HCT116 (cell line): ENCODE measurements around the gene GBX1. TPM values are rescaled to one million over a fixed set of nuclear protein-coding genes. Genes with fewer than 3 reads are reported as not detected.

Experiments used
- ATAC-seq: fragments of 200-7000 bp; cut with Tn5 transposase; 2 replicates; pipeline ENCODE4 v1.9.1; 2020; ENCODE audit warnings: mild to moderate bottlenecking, moderate library complexity
- BruUV-seq: library from RNA; stranded (reverse); fragments of 400-500 nt; replicated peaks from 2 replicates; lab custom pipeline; 2021; lab: Mats Ljungman, UMichigan
- CTCF ChIA-PET: fragments of 300-600 bp; sonication (Branson Sonifier 250); formaldehyde crosslinking; loops from one replicate; lab custom pipeline; 2021; ENCODE audit warnings: antibody characterized with exemption; lab: Charles Lee
- POLR2A ChIA-PET: fragments of 300-600, 350-600 bp; sonication (Branson Sonifier 250); formaldehyde crosslinking; loops from one replicate; lab custom pipeline; 2021; ENCODE audit warnings: antibody characterized with exemption; lab: Charles Lee
- RAD21 ChIA-PET, 2 experiments: fragments of 300-600 bp; sonication (Branson Sonifier 250); formaldehyde crosslinking; loops; one replicate each; lab custom pipeline; 2023; ENCODE audit warnings: low total read pairs in 2 of 2; ENCODE audit not compliant: uncharacterized antibody in 2 of 2, unreplicated experiment in 2 of 2, low non-redundant PET in 1 of 2; lab: Charles Lee
- DNase-seq: peaks from one replicate; pipeline ENCODE4 v3.0.0-alpha.2; 2010; ENCODE audit warnings: low read depth, low spot score
- H2AFZ ChIP-seq: fragments of 200-600 bp; shearing (Covaris generic), sonication (generic); 2 replicates; pipeline ENCODE4 v1.6.1; 2017; ENCODE audit warnings: low read depth, mixed run types, mixed read lengths, antibody characterized with exemption, low read length; ENCODE audit not compliant: poor library complexity, severe bottlenecking
- H3K27ac ChIP-seq: 2 replicates; pipeline ENCODE4 v1.5.1; 2012; ENCODE audit warnings: low read depth, low read length
- H3K27me3 ChIP-seq: fragments of 200-600 bp; sonication (generic); 2 replicates; pipeline ENCODE4 v1.6.1; 2016; ENCODE audit warnings: mixed run types, low read length, mixed read lengths; ENCODE audit not compliant: insufficient read depth
- H3K36me3 ChIP-seq, 2 experiments: fragments of 200-500 bp in 1 of 2; fragments of 200-600 bp in 1 of 2; sonication (Bioruptor generic) in 1 of 2; sonication (generic) in 1 of 2; 2 replicates each; pipeline versions ENCODE4 v1.5.1 to v1.6.1; 2014 to 2016; ENCODE audit warnings: low read length in 2 of 2, inconsistent platforms in 1 of 2, mixed read lengths in 1 of 2, mixed run types in 1 of 2; ENCODE audit not compliant: insufficient read depth in 2 of 2, control insufficient read depth in 1 of 2
- H3K4me1 ChIP-seq, 2 experiments: fragments of 200-600 bp in 1 of 2; sonication (generic) in 1 of 2; 2 replicates each; pipeline versions ENCODE4 v1.5.1 to v1.6.1; 2012 to 2017; ENCODE audit warnings: low read length in 2 of 2, inconsistent platforms in 1 of 2, mild to moderate bottlenecking in 1 of 2, mixed read lengths in 1 of 2, mixed run types in 1 of 2, moderate library complexity in 1 of 2; ENCODE audit not compliant: insufficient read depth in 2 of 2, control insufficient read depth in 1 of 2
- H3K4me2 ChIP-seq: fragments of 200-600 bp; sonication (generic); 2 replicates; pipeline ENCODE4 v1.6.1; 2017; ENCODE audit warnings: mixed run types, low read length, mixed read lengths
- H3K4me3 ChIP-seq, 2 experiments: fragments of 200-600 bp in 1 of 2; sonication (generic) in 1 of 2; replicated peaks in 1 of 2; 2 replicates each; pipeline ENCODE4 v1.5.1; 2011 to 2016; ENCODE audit warnings: low read length in 2 of 2, control low read depth in 1 of 2, low read depth in 1 of 2, mild to moderate bottlenecking in 1 of 2, mixed read lengths in 1 of 2, mixed run types in 1 of 2
- H3K79me2 ChIP-seq: fragments of 200-600 bp; sonication (generic); 2 replicates; pipeline ENCODE4 v1.6.1; 2017; ENCODE audit warnings: mild to moderate bottlenecking, mixed run types, low read length, moderate library complexity, mixed read lengths; ENCODE audit not compliant: insufficient read depth
- H3K9ac ChIP-seq: fragments of 200-600 bp; sonication (generic); 2 replicates; pipeline ENCODE4 v1.6.1; 2016; ENCODE audit warnings: low read length, mixed read lengths
- H3K9me2 ChIP-seq: fragments of 200-600 bp; sonication (generic), shearing (Covaris generic); 2 replicates; pipeline ENCODE4 v1.6.1; 2017; ENCODE audit warnings: mixed run types, mild to moderate bottlenecking, moderate library complexity; ENCODE audit not compliant: insufficient read depth
- H3K9me3 ChIP-seq, 2 experiments: fragments of 200-500 bp in 1 of 2; fragments of 200-600 bp in 1 of 2; sonication (Bioruptor generic) in 1 of 2; sonication (generic) in 1 of 2; 2 replicates each; pipeline ENCODE4 v1.6.1; 2014 to 2017; ENCODE audit warnings: low read length in 2 of 2, mixed read lengths in 2 of 2, inconsistent platforms in 1 of 2, low read depth in 1 of 2, mild to moderate bottlenecking in 1 of 2, mixed run types in 1 of 2, moderate library complexity in 1 of 2; ENCODE audit not compliant: control insufficient read depth in 1 of 2, insufficient read depth in 1 of 2
- H4K20me1 ChIP-seq: fragments of 200-600 bp; sonication (generic), shearing (Covaris generic); 2 replicates; pipeline ENCODE4 v1.6.1; 2017; ENCODE audit warnings: mixed run types, mild to moderate bottlenecking, moderate library complexity; ENCODE audit not compliant: insufficient read depth
- CBX3 ChIP-seq: IDR thresholded peaks from 2 replicates; pipeline ENCODE4 v1.6.1; 2012; ENCODE audit warnings: low read depth
- CTCF ChIP-seq, 3 experiments: fragments of 200-600 bp in 1 of 3; sonication (generic) in 1 of 3; IDR thresholded peaks in 2 of 3; conservative IDR thresholded peaks in 1 of 3; 2 replicates each; pipeline ENCODE4 v1.5.1; 2012 to 2017; ENCODE audit warnings: low read depth in 2 of 3, low read length in 2 of 3, antibody characterized with exemption in 1 of 3, borderline replicate concordance in 1 of 3, control low read depth in 1 of 3, mild to moderate bottlenecking in 1 of 3, mixed read lengths in 1 of 3, mixed run types in 1 of 3, moderate library complexity in 1 of 3; ENCODE audit not compliant: insufficient read depth in 1 of 3
- ELF1 ChIP-seq: IDR thresholded peaks from 2 replicates; pipeline ENCODE4 v1.6.1; 2012; ENCODE audit warnings: low read depth, borderline replicate concordance
- EZH2phosphoT487 ChIP-seq: fragments of 200-600 bp; IDR thresholded peaks from 2 replicates; pipeline ENCODE4 v1.6.1; 2018; ENCODE audit warnings: antibody characterized with exemption, borderline replicate concordance
- POLR2A ChIP-seq: IDR thresholded peaks from 2 replicates; pipeline ENCODE4 v1.7.0; 2011; ENCODE audit warnings: borderline replicate concordance; ENCODE audit not compliant: insufficient read depth, insufficient read length; ENCODE audit errors: extremely low read depth
- RAD21 ChIP-seq: IDR thresholded peaks from 2 replicates; pipeline ENCODE4 v1.6.1; 2012; ENCODE audit warnings: low read depth, mild to moderate bottlenecking
- SP1 ChIP-seq: IDR thresholded peaks from 2 replicates; pipeline ENCODE4 v1.6.1; 2012; ENCODE audit warnings: low read depth
- SRF ChIP-seq: IDR thresholded peaks from 2 replicates; pipeline ENCODE4 v1.6.1; 2012; ENCODE audit warnings: low read depth
- YY1 ChIP-seq: IDR thresholded peaks from 2 replicates; pipeline ENCODE4 v1.6.1; 2011; ENCODE audit warnings: low read length, low read depth, moderate library complexity, mild to moderate bottlenecking; ENCODE audit not compliant: insufficient replicate concordance; ENCODE audit errors: extremely low read depth
- ZBTB33 ChIP-seq: IDR thresholded peaks from 2 replicates; pipeline ENCODE4 v1.6.1; 2011; ENCODE audit warnings: mild to moderate bottlenecking, low read length, moderate library complexity; ENCODE audit not compliant: insufficient replicate concordance; ENCODE audit errors: extremely low read depth
- ZNF274 ChIP-seq: fragments of 200-500 bp; sonication (Bioruptor generic); IDR thresholded peaks from 2 replicates; pipeline ENCODE4 v1.6.1; 2014; ENCODE audit warnings: mild to moderate bottlenecking, low read depth, low read length, inconsistent platforms
- intact Hi-C: fragments of 100-400 bp; cut with micrococcal nuclease; formaldehyde crosslinking; loops from 2 replicates; pipeline ENCODE4 v1.10.0; 2022
- total RNA-seq: library from RNA; stranded (reverse); gene quantifications from one replicate; pipeline ENCODE4 v1.2.1, GENCODE V29; 2021; ENCODE audit not compliant: unreplicated experiment

The GBX1 gene
- total RNA-seq, 1 experiment from 2014 or later = 0.86 TPM

GRCh38 chr7:151207804-151208203, 40.3 kb upstream of the GBX1 start (continued):
- no peak for TF ChIP-seq EZH2phosphoT487
- no peak for TF ChIP-seq RAD21

GRCh38 chr7:151207315-151207714, 39.8 kb upstream of the GBX1 start:
- Histone ChIP-seq H3K9ac (no peak overlapping the region), H4K20me1 (no peaks in the 10 kb centered on the region), H3K79me2 (no peaks in the 10 kb centered on the region), H3K27me3 (no peaks in the 10 kb centered on the region), H2AFZ (no peak overlapping the region), H3K9me2 (no peaks in the 10 kb centered on the region), H3K4me2 (no peak overlapping the region), H3K36me3 (peaks cover 0 to 4% of the 10 kb centered on the region in 2 experiments; a peak in 1 of 4 replicates), H3K4me1 (no peaks in the 10 kb centered on the region), H3K27ac (no peak overlapping the region), H3K9me3 (no peaks in the 10 kb centered on the region), H3K4me3 (no peak overlapping the region)
- no peak for TF ChIP-seq ZBTB33
- TF ChIP-seq SRF = no peak
- no peak for TF ChIP-seq YY1
- no peak for TF ChIP-seq ELF1
- no TSS peak for BruUV-seq
- ChIA-PET CTCF (no interaction called here), POLR2A (no interaction called here), RAD21 (no interaction called here)
- DNase-seq = no peak
- ATAC-seq = no peak
- intact Hi-C loops = no loop called here

GRCh38 chr7:151206914-151207313, 39.4 kb upstream of the GBX1 start:
- Histone ChIP-seq H3K79me2 (no peaks in the 10 kb centered on the region), H3K27ac (no peak overlapping the region), H4K20me1 (no peaks in the 10 kb centered on the region), H3K9me3 (no peaks in the 10 kb centered on the region), H3K4me3 (no peak overlapping the region), H3K36me3 (peaks cover 0 to under 1% of the 10 kb centered on the region in 2 experiments; a peak in 1 of 4 replicates), H3K4me1 (no peaks in the 10 kb centered on the region), H3K9ac (no peak overlapping the region), H3K9me2 (no peaks in the 10 kb centered on the region), H3K4me2 (no peak overlapping the region), H2AFZ (no peak overlapping the region), H3K27me3 (0 out of 2 replicates have a peak, but pooled peaks cover 3% of the 10 kb centered on the region)
- intact Hi-C loops = no loop called here
- ChIA-PET CTCF (no interaction called here), RAD21 (no interaction called here), POLR2A (no interaction called here)
- no peak for ATAC-seq
- no peak for DNase-seq
- BruUV-seq = no TSS peak
- TF ChIP-seq CTCF (IDR thresholded peaks at IDR 0.05 in 2 of 3, conservative IDR thresholded peaks at IDR 0.05 in 1 of 3; ENCODE audit: borderline replicate concordance in 1 of 3, insufficient read depth in 1 of 3, low read depth in 2 of 3, low read length in 2 of 3) (no peak), POLR2A (no peak), SP1 (no peak), CBX3 (no peak), ZNF274 (no peak), YY1 (no peak)
